A673 (cell line): ENCODE measurements around the gene SMARCC2. TPM values are rescaled to one million over a fixed set of nuclear protein-coding genes. Genes with fewer than 3 reads are reported as not detected.

Experiments
- BruUV-seq: library from RNA; stranded (reverse); fragments of 400-500 nt; replicated peaks from 2 replicates; lab custom pipeline; 2021; lab: Mats Ljungman, UMichigan
- CTCF ChIA-PET: fragments of 300-600 bp; sonication (Branson Sonifier 250); formaldehyde crosslinking; loops from one replicate; lab custom pipeline; 2022; ENCODE audit warnings: antibody characterized with exemption; lab: Charles Lee
- POLR2A ChIA-PET: fragments of 300-600 bp; sonication (Branson Sonifier 250); formaldehyde crosslinking; loops from one replicate; lab custom pipeline; 2022; ENCODE audit warnings: antibody characterized with exemption; ENCODE audit not compliant: low non-redundant PET; lab: Charles Lee
- DNase-seq: peaks from one replicate; pipeline ENCODE4 v3.0.0-alpha.2; 2015; ENCODE audit warnings: low spot score
- H3K27ac ChIP-seq: fragments of 200-600 bp; sonication (generic); 2 replicates; pipeline ENCODE4 v1.5.1; 2016; ENCODE audit warnings: mixed run types, low read depth, mild to moderate bottlenecking, mixed read lengths, antibody characterized with exemption, low read length; ENCODE audit not compliant: poor library complexity, severe bottlenecking
- H3K27me3 ChIP-seq: fragments of 200-600 bp; sonication (generic); replicated peaks from 2 replicates; pipeline ENCODE4 v1.6.1; 2017; ENCODE audit warnings: mixed run types, low read depth, mild to moderate bottlenecking, mixed read lengths, antibody characterized with exemption, low read length; ENCODE audit not compliant: insufficient read depth, poor library complexity
- H3K36me3 ChIP-seq: fragments of 200-600 bp; sonication (generic); 2 replicates; pipeline ENCODE4 v1.6.1; 2016; ENCODE audit warnings: mixed run types, mild to moderate bottlenecking, mixed read lengths, antibody characterized with exemption, low read length; ENCODE audit not compliant: insufficient read depth, poor library complexity, severe bottlenecking
- H3K4me1 ChIP-seq: fragments of 200-600 bp; sonication (generic); 2 replicates; pipeline ENCODE4 v1.6.1; 2017; ENCODE audit warnings: mixed run types, mild to moderate bottlenecking, mixed read lengths, antibody characterized with exemption, low read length; ENCODE audit not compliant: insufficient read depth, poor library complexity, severe bottlenecking
- H3K4me3 ChIP-seq: fragments of 200-600 bp; sonication (generic); 2 replicates; pipeline ENCODE4 v1.5.1; 2016; ENCODE audit warnings: low read depth, mixed run types, mild to moderate bottlenecking, mixed read lengths, low read length; ENCODE audit not compliant: poor library complexity, severe bottlenecking
- H3K9me3 ChIP-seq: fragments of 200-600 bp; sonication (generic); 2 replicates; pipeline ENCODE4 v1.6.1; 2016; ENCODE audit warnings: mixed run types, low read depth, mild to moderate bottlenecking, mixed read lengths, antibody characterized with exemption, low read length; ENCODE audit not compliant: poor library complexity, severe bottlenecking
- CTCF ChIP-seq: fragments of 300-800, 200-600 bp; sonication (generic); conservative IDR thresholded peaks from 2 replicates; pipeline ENCODE4 v1.5.1; 2017; ENCODE audit warnings: low read depth, mild to moderate bottlenecking, antibody characterized with exemption, low read length, moderate library complexity, mixed read lengths
- EZH2 ChIP-seq: fragments of 200-600 bp; sonication (generic); IDR thresholded peaks from 2 replicates; pipeline ENCODE4 v1.6.1; 2017; ENCODE audit warnings: borderline replicate concordance, low read depth, mild to moderate bottlenecking, mixed read lengths, antibody characterized with exemption, low read length; ENCODE audit not compliant: poor library complexity, severe bottlenecking
- intact Hi-C: fragments of 100-400 bp; cut with micrococcal nuclease; formaldehyde crosslinking; loops from one replicate; pipeline ENCODE4 v1.10.0; 2022; ENCODE audit not compliant: unreplicated experiment
- total RNA-seq: library from RNA; stranded (reverse); gene quantifications from 2 replicates; pipeline ENCODE4 v1.2.3, GENCODE V29; 2021

SMARCC2 gene
- total RNA-seq, 1 experiment from 2014 or later = 133 TPM

- CTCF ChIA-PET = no interaction called here
- TF ChIP-seq EZH2 (no peak), CTCF (no peak)
- no peaks in the 10 kb centered on the region for H3K9me3 ChIP-seq
- peak overlapping the region; percentile 65 for H3K4me3 ChIP-seq
- H3K27ac ChIP-seq = peak overlapping the region; percentile 19
- peaks cover 5% of the 10 kb centered on the region for H3K4me1 ChIP-seq
- DNase-seq = no peak
- POLR2A ChIA-PET = interaction anchor here (0.5 kb wide), 1 partner anchor 32 kb away, joined by 3 read pairs; no protein-coding TSS in a partner anchor
- no peaks in the 10 kb centered on the region for H3K27me3 ChIP-seq
- BruUV-seq = no TSS peak
- intact Hi-C loops = loop anchor here (1.0 to 5.0 kb wide), 2 partner anchors 32 kb away; partner anchors contain the start of gene ANKRD52
- no peaks in the 10 kb centered on the region for H3K36me3 ChIP-seq
These were observed 35.7 kb upstream of the SMARCC2 start for GRCh38 chr12:56224954-56225353.

- no peaks in the 10 kb centered on the region for H3K27me3 ChIP-seq
- intact Hi-C loops = loop anchor here (1.0 to 5.0 kb wide), 2 partner anchors 31 to 33 kb away; partner anchors contain the start of gene ANKRD52
- no peaks in the 10 kb centered on the region for H3K36me3 ChIP-seq
- peak within 1 kb of the TSS; percentile 72 for H3K27ac ChIP-seq
- H3K4me3 ChIP-seq = peak within 1 kb of the TSS; percentile 65
- TF ChIP-seq EZH2 = no peak
- peak; percentile 98 for TF ChIP-seq CTCF
- H3K9me3 ChIP-seq = no peaks in the 10 kb centered on the region
- DNase-seq = peak; percentile 99
- POLR2A ChIA-PET = interaction anchor here (0.7 kb wide), 1 partner anchor 134 kb away, joined by 4 read pairs; no protein-coding TSS in a partner anchor
- CTCF ChIA-PET = no interaction called here
- BruUV-seq = TSS peak; percentile 63
- H3K4me1 ChIP-seq = peaks cover 5% of the 10 kb centered on the region
These were observed 34.9 kb upstream of the SMARCC2 start, which contains the start of gene NABP2 for GRCh38 chr12:56224102-56224701. TSS of gene NABP2 (plus strand) at chr12:56224342. CDS start at chr12:56224857, 515 bp downstream.

GRCh38 chr12:56223571-56224101 is 34.4 kb upstream of the SMARCC2 start:
- intact Hi-C loops = loop anchor here (1.0 to 5.0 kb wide), 3 partner anchors 30 to 105 kb away; partner anchors contain the start of genes ANKRD52 and ZC3H10
- CTCF ChIA-PET = interaction anchor here (0.7 kb wide), 1 partner anchor 251 kb away, joined by 4 read pairs; no protein-coding TSS in a partner anchor

More at GRCh38 chr12:56223571-56224101, 34.4 kb upstream of the SMARCC2 start:
- Histone ChIP-seq H3K4me1 (peaks cover 5% of the 10 kb centered on the region), H3K27me3 (no peaks in the 10 kb centered on the region), H3K4me3 (peak overlapping the region; percentile 65), H3K36me3 (no peaks in the 10 kb centered on the region), H3K27ac (peak overlapping the region; percentile 72), H3K9me3 (no peaks in the 10 kb centered on the region)
- no peak for TF ChIP-seq EZH2
- no peak for TF ChIP-seq CTCF
- DNase-seq = no peak
- POLR2A ChIA-PET = interaction anchor here (0.7 kb wide), 1 partner anchor 134 kb away, joined by 4 read pairs; no protein-coding TSS in a partner anchor
- BruUV-seq = no TSS peak
